GM12891 (cell line): ENCODE measurements around the gene ANKRD29.

ENCODE experiments used
- PAX5 ChIP-seq: IDR thresholded peaks from 2 replicates; pipeline ENCODE4 v1.6.1; 2011; ENCODE audit warnings: low read length, moderate library complexity, mild to moderate bottlenecking; ENCODE audit not compliant: insufficient read depth, severe bottlenecking
- POLR2A ChIP-seq: IDR thresholded peaks from 2 replicates; pipeline ENCODE4 v1.6.1; 2011; ENCODE audit warnings: low read depth, low read length, control low read depth
- POLR2AphosphoS5 ChIP-seq: IDR thresholded peaks from 2 replicates; pipeline ENCODE4 v1.6.1; 2011; ENCODE audit warnings: low read depth, low read length, control low read depth
- POU2F2 ChIP-seq: IDR thresholded peaks from 2 replicates; pipeline ENCODE4 v1.6.1; 2011; ENCODE audit warnings: low read depth, mild to moderate bottlenecking, control low read depth, low read length, moderate library complexity
- SPI1 ChIP-seq: IDR thresholded peaks from 2 replicates; pipeline ENCODE4 v1.6.1; 2011; ENCODE audit warnings: low read depth, low read length, control low read depth
- TAF1 ChIP-seq: IDR thresholded peaks from 2 replicates; pipeline ENCODE4 v1.6.1; 2011; ENCODE audit warnings: low read depth, low read length, control low read depth

GRCh38 chr18:23573020-23573419 lies 89.7 kb downstream of the ANKRD29 start:
- TF ChIP-seq POLR2A = no peak
- no peak for TF ChIP-seq POLR2AphosphoS5
- no peak for TF ChIP-seq TAF1
- no peak for TF ChIP-seq SPI1
- no peak for TF ChIP-seq PAX5
- no peak for TF ChIP-seq POU2F2
